HPDE6-E6E7 (cell line): Measurements from ENCODE around the gene RTF2.

Experiments used
- DNase-seq: peaks from one replicate; pipeline ENCODE4 v3.0.0; 2011; ENCODE audit warnings: missing footprints; ENCODE audit errors: extremely low spot score

The RTF2 gene, protein sequence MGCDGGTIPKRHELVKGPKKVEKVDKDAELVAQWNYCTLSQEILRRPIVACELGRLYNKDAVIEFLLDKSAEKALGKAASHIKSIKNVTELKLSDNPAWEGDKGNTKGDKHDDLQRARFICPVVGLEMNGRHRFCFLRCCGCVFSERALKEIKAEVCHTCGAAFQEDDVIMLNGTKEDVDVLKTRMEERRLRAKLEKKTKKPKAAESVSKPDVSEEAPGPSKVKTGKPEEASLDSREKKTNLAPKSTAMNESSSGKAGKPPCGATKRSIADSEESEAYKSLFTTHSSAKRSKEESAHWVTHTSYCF

DNA sequence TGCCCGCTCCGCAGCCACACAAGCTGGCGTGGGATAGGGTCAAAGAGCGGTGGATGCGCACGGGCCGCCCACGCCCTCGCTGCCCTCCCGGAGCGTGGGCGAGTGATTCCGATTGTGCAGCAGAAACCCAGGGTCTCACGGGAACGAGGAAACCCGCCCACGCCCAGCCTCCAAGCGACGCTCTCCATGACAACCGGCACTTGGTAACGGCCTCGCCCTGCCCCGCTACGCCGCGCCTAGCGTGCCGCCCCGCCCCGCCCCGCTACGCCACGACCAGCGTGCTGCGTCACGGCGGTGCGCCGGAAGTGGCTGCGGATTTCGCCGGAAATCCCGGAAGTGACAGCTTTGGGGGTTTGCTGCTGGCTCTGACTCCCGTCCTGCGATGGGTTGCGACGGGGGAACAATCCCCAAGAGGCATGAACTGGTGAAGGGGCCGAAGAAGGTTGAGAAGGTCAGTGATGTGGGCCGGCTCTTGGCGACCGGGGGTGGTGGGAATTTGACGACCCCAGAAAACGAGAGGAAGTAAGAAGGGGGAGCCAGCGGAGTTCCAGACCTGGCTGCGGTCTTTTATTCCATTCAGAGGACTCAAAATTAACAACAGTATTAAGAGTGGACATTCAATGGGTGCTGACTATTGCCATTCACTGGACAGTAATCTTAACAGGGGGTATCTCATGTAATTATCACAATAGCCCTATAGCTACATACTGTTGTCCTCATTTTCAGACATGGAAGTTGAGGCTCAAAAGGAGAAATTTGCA is at the start of gene RTF2:
Gene RTF2 (plus strand): TSS at position 312 of the 761 bp plus-strand sequence. CDS start 71 bp downstream, at position 383.
- peak; percentile 98 for DNase-seq

DNA sequence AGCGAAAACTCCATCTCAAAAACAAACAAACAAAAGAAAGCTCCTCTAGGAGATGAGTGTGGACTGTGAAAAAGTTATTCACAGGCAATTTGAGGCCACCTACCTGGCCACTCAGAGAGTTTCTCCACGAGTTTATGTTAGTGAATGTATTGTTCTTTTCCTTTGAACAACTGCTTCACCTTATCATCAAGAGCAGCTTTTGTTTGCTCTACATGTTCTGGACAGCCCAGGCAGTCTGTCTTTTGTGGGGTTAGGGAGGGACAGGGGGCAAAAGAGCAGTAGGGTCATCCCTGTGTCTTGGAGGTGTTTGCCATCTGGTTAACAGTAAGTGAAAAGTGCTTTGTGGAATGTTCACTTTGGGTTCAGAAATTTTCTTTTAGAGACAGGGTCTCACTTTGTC is 48.4 kb upstream of the RTF2 start:
- no peak for DNase-seq

DNA sequence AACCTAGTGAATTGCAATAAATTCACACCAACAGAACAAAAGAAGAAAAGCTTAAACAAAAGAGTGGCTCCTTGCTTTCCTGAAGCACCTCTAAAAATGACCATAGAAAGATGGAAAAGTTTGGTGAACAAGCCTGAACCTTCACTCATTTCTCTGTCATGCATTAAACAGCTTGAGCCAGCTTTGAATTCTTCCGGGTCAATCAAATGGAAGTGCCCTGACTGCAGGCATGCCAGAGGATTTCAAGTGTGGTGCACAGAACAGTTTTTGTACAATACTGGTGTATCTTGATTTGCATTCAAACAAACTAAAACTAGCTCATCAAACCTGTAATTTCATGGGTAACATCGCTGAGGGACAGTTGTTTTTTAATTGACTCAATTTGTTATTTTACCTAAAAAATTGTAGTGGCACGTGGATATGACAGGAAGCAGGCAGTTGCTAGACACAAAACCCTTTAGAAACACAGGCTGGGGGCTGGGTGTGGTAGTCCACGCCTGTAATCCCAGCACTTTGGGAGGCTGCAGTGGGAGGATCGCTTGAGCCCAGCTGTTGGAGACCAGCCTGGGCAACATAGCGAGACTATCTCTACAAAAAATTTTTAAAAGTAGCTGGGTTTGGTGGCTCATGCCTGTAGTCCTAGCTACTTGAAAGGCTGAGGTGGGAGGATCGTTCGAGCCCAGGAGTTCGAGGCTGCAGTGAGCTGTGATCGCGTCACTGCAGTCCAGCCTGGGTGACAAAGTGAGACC is 47.3 kb upstream of the RTF2 start:
- no peak for DNase-seq

DNA sequence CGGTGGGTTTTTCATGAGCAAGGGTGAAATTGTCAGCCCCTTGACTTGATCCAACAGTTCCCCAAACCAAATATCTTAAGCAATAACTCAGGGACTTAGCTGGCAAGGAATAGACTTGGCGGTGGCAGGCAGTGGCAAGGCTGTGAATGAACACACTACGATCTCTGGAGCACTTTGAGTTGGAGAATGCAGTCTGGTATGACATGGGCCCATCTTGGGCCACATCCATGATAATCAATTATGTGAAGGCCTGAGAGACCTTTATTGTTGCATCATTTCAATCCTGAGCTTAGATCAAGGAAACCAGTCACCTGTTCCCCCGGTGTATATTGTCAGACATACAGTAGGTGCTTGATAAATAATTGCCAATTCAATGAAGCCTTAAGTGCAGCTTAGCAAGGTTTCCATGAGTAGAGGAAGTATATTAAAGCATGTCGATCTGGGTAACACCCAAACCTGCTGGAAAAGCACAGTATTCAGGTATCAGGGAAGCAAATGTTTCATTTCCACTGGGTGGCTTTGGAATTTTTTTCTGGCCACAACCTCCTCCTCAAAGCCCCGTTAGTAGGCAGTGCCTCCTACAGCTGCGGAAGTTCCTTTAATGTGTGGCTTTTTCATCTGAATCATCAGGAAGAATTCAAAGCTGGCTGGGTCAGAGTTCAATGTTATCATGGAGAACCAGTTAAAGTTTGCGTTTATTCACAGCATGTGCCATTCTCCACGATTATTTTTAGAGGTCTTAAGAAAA is 46.2 kb upstream of the RTF2 start:
- peak; percentile 66 for DNase-seq

GRCh38 chr20:56422824-56423189 is 45.6 kb upstream of the RTF2 start:
- DNase-seq: no peak

DNA sequence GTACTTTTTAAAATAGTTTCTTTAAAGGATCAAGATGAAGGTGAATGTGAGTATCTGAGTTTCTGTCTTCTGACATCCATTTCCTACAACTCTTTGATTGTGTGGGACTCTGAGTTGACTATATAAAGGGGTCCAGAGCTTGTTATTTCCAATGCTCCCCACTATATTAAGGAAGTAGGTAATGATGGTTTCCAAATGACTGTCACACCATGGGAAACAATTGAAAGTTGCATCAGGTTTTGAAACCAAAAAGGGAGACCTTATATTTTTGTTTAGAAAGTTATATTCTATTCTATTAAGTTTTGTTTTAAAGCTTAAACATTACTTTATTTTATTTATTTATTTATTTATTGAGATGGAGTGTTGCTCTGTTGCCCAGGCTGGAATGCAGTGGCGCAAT is 45.2 kb upstream of the RTF2 start:
- no peak for DNase-seq

- no peak for DNase-seq
These were observed 44.5 kb upstream of the RTF2 start for GRCh38 chr20:56423886-56424285.

GRCh38 chr20:56424931-56425330 is 43.5 kb upstream of the RTF2 start:
- no peak for DNase-seq

- DNase-seq: no peak
These were observed 42.4 kb upstream of the RTF2 start for GRCh38 chr20:56426026-56426425.

DNA sequence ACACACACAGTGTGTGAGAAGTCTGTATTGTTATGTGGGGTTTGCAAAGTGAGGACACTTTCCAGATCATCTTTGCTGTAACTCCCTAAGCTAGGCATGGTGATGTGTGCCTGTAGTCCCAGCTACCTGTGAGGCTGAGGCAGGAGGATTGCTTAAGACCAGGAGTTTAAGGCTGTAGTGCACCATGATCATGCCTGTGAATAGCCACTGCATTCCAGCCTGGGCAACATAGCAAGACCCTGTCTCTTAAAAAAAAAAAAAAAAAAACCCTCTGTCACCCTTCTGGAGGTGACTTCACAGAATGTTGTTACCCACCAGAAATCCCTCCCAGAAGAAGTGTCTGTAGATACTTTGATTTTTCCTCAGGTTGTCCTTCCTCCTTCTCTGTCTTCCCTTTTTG is 41.5 kb upstream of the RTF2 start:
- no peak for DNase-seq

DNA sequence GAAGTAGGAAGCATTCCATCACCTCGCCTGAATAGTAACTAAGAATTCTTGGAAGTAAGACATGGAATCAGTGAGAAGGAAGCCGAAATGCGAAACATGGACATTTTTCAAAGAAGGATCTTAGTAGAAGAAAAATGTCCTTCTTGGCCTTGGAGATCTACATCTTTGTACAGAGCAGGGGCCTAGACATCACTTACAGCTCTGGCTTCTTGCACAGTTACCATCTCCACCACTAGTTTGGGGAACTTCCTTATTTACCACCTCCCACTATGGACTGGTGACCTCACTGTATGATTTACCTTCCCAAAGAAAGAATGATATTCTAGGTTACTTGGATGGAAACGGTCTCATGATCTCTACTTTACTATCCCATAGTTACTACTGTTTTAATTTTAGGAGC is 40.6 kb upstream of the RTF2 start:
- DNase-seq: no peak

DNA sequence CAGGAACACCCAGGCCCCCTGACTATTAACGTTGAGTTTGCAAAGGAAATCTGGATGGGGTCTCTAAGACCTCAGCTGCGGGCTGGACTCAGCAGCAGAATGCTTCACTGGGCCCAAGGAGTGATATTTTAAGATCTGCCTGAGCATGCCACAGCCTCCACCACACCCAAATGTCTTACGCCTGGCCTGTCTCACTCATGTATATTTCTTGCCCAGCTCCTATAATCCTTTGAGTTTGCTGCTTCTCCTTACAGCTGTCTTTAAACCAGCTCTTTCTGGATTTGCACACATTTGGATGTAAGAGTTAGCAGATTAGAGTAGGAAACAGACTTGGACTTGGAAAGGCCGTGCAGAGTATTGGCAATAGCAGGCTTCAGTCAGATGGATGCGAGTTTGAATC is 40.0 kb upstream of the RTF2 start:
- no peak for DNase-seq

GRCh38 chr20:56428881-56429280 is 39.5 kb upstream of the RTF2 start:
- no peak for DNase-seq

- DNase-seq: no peak
These were observed 38.9 kb upstream of the RTF2 start for GRCh38 chr20:56429502-56429901.

- no peak for DNase-seq
These were observed 38.5 kb upstream of the RTF2 start for GRCh38 chr20:56429941-56430340.

DNA sequence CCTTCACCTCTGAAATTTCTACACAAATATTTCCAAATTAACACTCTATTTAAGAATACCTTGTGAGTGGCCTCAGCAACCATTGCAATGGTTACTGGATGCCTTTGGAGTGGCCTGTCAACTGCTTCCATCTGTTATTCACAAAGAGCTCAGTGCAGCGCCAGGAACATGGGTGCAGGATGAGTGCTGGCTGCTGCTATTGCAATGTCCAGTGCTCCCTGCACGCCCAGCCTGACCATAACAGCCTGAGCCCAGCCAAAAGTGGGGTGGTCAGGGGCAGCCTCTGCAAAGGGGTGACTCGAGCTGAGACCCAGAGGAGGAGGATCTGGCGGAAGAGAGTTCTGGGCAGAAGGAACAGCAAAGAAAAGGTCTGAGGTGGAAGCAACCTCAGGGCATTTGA is 38.0 kb upstream of the RTF2 start:
- no peak for DNase-seq

DNA sequence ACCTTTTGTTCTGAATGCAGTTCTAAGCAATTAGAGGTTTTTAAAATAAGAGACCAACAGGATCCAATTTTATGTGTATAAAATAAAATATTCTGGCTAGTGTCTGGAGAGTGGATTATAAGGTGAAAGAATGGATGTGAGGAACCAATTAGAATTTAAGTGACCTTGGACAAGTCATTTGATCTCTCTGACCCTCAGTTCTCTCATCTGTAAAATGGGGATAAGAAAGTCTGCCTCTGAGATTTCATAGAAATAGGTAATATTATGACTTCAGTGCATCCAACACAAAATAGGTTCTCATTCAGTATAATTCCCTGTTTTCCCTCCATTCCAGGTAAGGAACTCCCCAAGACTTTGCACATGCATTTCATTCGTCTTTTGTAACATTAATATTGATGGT is 37.5 kb upstream of the RTF2 start:
- no peak for DNase-seq

DNA sequence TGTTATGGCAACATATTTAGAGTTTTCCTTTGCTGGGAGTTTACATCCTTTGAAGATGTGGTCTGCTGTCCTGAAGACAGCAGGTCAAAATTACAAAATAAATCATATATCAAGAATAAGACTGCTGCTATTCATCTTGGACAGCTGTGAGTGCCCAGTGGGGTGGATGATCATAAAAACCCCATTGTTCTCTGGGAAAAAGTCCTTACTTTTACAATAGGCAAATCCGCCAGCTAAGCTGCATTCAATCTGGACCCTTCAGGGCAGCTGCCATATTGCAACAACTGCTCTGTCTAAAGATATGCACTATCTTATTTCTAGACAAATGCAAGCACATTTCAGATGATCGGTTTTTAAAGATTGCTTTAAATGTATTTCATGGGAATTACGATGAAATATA is 37.0 kb upstream of the RTF2 start:
- DNase-seq: no peak

- no peak for DNase-seq
These were observed 35.1 kb upstream of the RTF2 start for GRCh38 chr20:56433221-56433879.

DNA sequence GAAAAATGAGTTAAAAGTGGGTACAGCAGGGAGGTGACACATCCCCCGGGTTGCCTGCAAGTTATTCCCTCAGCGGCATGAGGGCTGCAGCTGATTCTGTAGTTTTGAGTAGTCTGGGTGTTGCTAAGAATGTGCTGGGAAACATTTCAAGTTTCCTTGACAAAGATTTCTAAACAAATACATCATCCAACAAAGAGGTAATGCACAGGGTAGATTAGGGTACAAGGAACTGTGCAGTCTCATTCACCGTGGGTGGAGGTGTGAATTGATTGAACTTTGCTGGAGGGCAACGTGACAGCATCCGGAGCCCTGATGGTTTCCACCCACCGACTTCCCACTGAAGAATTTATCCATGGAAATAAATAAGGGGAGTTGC is 34.6 kb upstream of the RTF2 start:
- DNase-seq: no peak

DNA sequence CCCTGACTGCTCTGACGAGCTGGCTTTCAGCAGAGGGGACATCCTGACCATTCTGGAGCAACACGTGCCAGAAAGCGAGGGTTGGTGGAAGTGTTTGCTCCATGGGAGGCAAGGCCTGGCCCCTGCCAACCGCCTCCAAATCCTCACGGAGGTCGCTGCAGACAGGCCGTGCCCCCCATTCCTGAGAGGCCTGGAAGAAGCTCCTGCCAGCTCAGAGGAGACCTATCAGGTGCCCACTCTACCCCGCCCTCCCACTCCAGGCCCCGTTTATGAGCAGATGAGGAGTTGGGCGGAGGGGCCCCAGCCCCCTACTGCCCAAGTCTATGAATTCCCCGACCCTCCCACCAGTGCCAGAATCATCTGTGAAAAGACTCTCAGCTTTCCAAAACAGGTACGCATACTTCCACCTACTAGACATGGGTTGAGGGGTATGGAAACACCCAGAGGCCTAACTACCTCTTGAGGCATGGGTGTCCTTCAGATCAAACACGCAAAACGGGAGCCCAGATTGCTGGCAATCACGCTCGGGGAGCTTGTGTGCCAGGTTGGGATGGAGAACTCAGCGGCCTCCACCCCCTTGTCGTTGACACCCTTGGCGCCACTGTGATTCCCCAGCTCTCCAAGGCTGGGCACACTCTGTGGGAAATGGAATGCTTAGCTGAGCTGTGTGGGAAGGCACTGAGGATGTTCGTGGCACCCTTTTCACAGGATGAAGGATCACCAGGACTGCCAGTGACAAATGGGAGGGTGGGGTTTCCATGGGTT is 31.0 kb upstream of the RTF2 start:
- DNase-seq: no peak
